ENCODE measurements around the gene MBP. TPM values are rescaled to one million over a fixed set of nuclear protein-coding genes. Genes with fewer than 3 reads are reported as not detected.
A peak's percentile ranks its signal among the peaks of the same experiment; 100 is the strongest.

The MBP gene
- total and polyA plus RNA-seq, 2 of the 13 experiments (the other 11 are each of a cell fraction or from before 2014, with no cell fraction given), result 5.0 to 8.5 TPM

DNA sequence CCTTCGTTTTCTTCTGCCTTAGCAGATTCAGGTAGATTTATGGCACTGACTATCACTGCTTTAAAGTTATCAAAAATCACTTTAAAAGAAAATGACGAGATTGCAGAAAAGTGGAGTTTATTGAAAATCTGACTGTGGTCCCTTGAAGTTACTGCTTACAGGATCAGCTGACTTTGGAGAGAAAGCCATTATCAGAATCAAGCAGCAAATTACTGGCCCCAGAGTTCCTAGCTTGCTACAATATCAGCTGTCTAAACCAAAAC, 18.5 kb downstream of the MBP start:
- 61% methylated on average over 2 of the region's 2 CpGs for WGBS (ENCODE audit: low lambda C conversion rate)
- in situ Hi-C loops (cut with HindIII; ENCODE audit: extremely low pct_ligation_motif_present, low pct_unique_long_range_greater_than_20kb) (no loop called here), intact Hi-C loops (cut with micrococcal nuclease; ENCODE audit: unreplicated experiment) (loop anchor here (2.0 kb wide), 2 partner anchors 19 to 27 kb away; partner anchors contain the start of gene MBP)
- no TSS peak for BruUV-seq (replicated peaks)
- TF ChIP-seq, protein P1, sequence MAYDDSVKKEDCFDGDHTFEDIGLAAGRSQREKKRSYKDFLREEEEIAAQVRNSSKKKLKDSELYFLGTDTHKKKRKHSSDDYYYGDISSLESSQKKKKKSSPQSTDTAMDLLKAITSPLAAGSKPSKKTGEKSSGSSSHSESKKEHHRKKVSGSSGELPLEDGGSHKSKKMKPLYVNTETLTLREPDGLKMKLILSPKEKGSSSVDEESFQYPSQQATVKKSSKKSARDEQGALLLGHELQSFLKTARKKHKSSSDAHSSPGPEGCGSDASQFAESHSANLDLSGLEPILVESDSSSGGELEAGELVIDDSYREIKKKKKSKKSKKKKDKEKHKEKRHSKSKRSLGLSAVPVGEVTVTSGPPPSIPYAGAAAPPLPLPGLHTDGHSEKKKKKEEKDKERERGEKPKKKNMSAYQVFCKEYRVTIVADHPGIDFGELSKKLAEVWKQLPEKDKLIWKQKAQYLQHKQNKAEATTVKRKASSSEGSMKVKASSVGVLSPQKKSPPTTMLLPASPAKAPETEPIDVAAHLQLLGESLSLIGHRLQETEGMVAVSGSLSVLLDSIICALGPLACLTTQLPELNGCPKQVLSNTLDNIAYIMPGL (CRISPR knock-in tag; IDR thresholded peaks at IDR 0.05; ENCODE audit: borderline replicate concordance in 1 of 2, low read depth in 1 of 2), result 0 out of 4 replicates have a peak, but pooled peaks of 1 of the 2 experiments have one; percentile 3
- TF ChIP-seq MAFK (conservative IDR thresholded peaks at IDR 0.05 in 1 of 2, IDR thresholded peaks at IDR 0.05 in 1 of 2; ENCODE audit: low read length in 2 of 2), result peak; percentile 55 to 62
- TF ChIP-seq, protein P2, sequence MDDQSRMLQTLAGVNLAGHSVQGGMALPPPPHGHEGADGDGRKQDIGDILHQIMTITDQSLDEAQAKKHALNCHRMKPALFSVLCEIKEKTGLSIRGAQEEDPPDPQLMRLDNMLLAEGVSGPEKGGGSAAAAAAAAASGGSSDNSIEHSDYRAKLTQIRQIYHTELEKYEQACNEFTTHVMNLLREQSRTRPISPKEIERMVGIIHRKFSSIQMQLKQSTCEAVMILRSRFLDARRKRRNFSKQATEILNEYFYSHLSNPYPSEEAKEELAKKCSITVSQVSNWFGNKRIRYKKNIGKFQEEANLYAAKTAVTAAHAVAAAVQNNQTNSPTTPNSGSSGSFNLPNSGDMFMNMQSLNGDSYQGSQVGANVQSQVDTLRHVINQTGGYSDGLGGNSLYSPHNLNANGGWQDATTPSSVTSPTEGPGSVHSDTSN (CRISPR knock-in tag; IDR thresholded peaks at IDR 0.05; ENCODE audit: borderline replicate concordance), result no peak
- TF ChIP-seq, protein P3, sequence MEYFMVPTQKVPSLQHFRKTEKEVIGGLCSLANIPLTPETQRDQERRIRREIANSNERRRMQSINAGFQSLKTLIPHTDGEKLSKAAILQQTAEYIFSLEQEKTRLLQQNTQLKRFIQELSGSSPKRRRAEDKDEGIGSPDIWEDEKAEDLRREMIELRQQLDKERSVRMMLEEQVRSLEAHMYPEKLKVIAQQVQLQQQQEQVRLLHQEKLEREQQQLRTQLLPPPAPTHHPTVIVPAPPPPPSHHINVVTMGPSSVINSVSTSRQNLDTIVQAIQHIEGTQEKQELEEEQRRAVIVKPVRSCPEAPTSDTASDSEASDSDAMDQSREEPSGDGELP (IDR thresholded peaks at IDR 0.05; ENCODE audit: borderline replicate concordance, low read depth), result peak; percentile 59
- TF ChIP-seq, protein P4, sequence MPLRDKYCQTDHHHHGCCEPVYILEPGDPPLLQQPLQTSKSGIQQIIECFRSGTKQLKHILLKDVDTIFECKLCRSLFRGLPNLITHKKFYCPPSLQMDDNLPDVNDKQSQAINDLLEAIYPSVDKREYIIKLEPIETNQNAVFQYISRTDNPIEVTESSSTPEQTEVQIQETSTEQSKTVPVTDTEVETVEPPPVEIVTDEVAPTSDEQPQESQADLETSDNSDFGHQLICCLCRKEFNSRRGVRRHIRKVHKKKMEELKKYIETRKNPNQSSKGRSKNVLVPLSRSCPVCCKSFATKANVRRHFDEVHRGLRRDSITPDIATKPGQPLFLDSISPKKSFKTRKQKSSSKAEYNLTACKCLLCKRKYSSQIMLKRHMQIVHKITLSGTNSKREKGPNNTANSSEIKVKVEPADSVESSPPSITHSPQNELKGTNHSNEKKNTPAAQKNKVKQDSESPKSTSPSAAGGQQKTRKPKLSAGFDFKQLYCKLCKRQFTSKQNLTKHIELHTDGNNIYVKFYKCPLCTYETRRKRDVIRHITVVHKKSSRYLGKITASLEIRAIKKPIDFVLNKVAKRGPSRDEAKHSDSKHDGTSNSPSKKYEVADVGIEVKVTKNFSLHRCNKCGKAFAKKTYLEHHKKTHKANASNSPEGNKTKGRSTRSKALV (CRISPR knock-in tag; IDR thresholded peaks at IDR 0.05), result no peak
- no peak for TF ChIP-seq ZNF382 (CRISPR knock-in tag; IDR thresholded peaks at IDR 0.05; ENCODE audit: borderline replicate concordance)
- 0 out of 2 replicates have a peak, but pooled peaks have one; percentile 3 for TF ChIP-seq NCOR1 (IDR thresholded peaks at IDR 0.05; ENCODE audit: borderline replicate concordance, low read length)
- TF ChIP-seq ZNF674 (CRISPR knock-in tag; IDR thresholded peaks at IDR 0.05; ENCODE audit: low read depth), result 0 out of 2 replicates have a peak, but pooled peaks have one; percentile 35
- peak; percentile 55 for TF ChIP-seq MAFF (IDR thresholded peaks at IDR 0.05; ENCODE audit: low read depth, low read length)
- Histone ChIP-seq H3K79me2 (ENCODE audit: insufficient read depth, low read length) (no peaks in the 10 kb centered on the region), H3K36me3 (replicated peaks in 1 of 2; ENCODE audit: control insufficient read depth in 1 of 2, insufficient read depth in 2 of 2, low read length in 2 of 2) (no peaks in the 10 kb centered on the region), H4K20me1 (ENCODE audit: insufficient read depth, low read length) (no peaks in the 10 kb centered on the region), H3K4me3 (replicated peaks in 1 of 3; ENCODE audit: insufficient read depth in 1 of 3, low read depth in 2 of 3, low read length in 3 of 3) (peak overlapping the region in 2 of 3 experiments; percentile 17 to 64; a peak in 1 of 6 replicates), H3K27me3 (ENCODE audit: control insufficient read depth in 1 of 2, insufficient read depth in 2 of 2, low read length in 2 of 2) (no peaks in the 10 kb centered on the region), H3K9ac (ENCODE audit: insufficient read depth, low read depth, low read length) (peak overlapping the region; percentile 56), H3K9me3 (ENCODE audit: low read length) (no peaks in the 10 kb centered on the region), H3K4me1 (ENCODE audit: insufficient read depth, low read length) (peaks cover 54% of the 10 kb centered on the region), H2AFZ (ENCODE audit: low read length) (no peak overlapping the region), H3K4me2 (ENCODE audit: low read depth, low read length) (peak overlapping the region; percentile 75), H3K27ac (ENCODE audit: extremely low read length, insufficient read depth, low read length) (peak overlapping the region; percentile 87)
- FAIRE-seq (no peak), DNase-seq (ENCODE audit: low spot score) (no peak), ATAC-seq (no peak)
- ChIA-PET POLR2A (interaction anchor here (1.0 to 2.4 kb wide), 7 partner anchors 9 to 57 kb away, joined by 4 to 19 read pairs (median 4); partner anchors contain the start of gene MBP), CTCF (ENCODE audit: low intra/inter-chr PET ratio, low total read pairs) (no interaction called here)

Data from HepG2 (cell line).